ENCODE data around the gene KRT83.

KRT83 gene

GRCh38 chr12:52343550-52343949 is 22.4 kb upstream of the KRT83 start:
- WGBS, 2 experiments (ENCODE audit: insufficient coverage in 2 of 2): 80 to 100% methylated on average over 1 of the region's 2 CpGs
- Histone ChIP-seq H3K27ac (ENCODE audit: low read depth, low read length, severe bottlenecking) (no peak overlapping the region), H3K4me1 (ENCODE audit: control insufficient read depth, insufficient read depth, low read length, poor library complexity, severe bottlenecking) (peaks cover 5% of the 10 kb centered on the region), H3K9me3 (ENCODE audit: control insufficient read depth, low read length) (peaks cover 10% of the 10 kb centered on the region), H3K36me3 (ENCODE audit: control insufficient read depth, insufficient read depth, low read length) (no peaks in the 10 kb centered on the region), H3K4me3 (ENCODE audit: extremely low read depth, insufficient read depth, low read length, poor library complexity, severe bottlenecking) (no peak overlapping the region)

DNA sequence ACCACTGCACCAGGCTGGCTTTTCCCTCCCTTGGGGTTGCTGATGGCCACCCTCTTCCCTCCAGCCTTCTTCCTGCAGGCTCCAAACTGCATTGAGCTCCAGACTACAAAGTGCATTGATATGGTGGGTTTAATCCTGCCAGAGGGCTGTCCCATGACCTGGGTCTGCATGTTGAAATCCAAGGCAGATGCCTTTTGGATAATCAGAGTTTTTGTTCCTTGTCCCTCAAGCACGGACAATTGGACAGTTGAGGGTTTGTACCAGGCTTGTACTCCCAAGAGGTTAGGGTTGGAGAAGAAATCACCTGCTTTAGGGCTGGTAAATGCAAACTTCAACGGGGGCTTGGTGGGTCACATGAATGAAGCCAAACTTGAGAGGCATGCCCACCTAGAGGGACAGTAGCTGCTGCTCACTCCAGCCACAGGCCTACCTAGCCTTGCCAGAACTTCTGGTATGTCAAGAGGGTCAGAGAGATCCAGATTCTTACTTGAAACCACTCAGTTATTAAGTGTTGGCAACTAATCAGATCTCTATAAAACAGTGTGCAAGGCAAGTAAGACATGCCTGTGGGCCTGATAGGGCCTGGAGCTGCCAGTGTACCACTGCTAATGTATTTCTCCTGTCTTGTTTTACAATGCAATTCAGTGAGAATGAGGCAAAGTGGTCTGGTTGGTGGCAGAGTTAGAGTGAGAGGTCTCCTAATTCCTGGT is 21.7 kb upstream of the KRT83 start:
- Histone ChIP-seq H3K9me3 (ENCODE audit: control insufficient read depth, low read length) (peaks cover 10% of the 10 kb centered on the region), H3K4me1 (ENCODE audit: control insufficient read depth, insufficient read depth, low read length, poor library complexity, severe bottlenecking) (peaks cover 5% of the 10 kb centered on the region), H3K36me3 (ENCODE audit: control insufficient read depth, insufficient read depth, low read length) (no peaks in the 10 kb centered on the region), H3K27ac (ENCODE audit: low read depth, low read length, severe bottlenecking) (no peak overlapping the region), H3K4me3 (ENCODE audit: extremely low read depth, insufficient read depth, low read length, poor library complexity, severe bottlenecking) (no peak overlapping the region)
- WGBS, 2 experiments (ENCODE audit: insufficient coverage in 2 of 2): 79 to 92% methylated on average over 2 of the region's 2 CpGs

GRCh38 chr12:52341066-52341580 is 19.9 kb upstream of the KRT83 start:
- H3K27ac ChIP-seq (ENCODE audit: low read depth, low read length, severe bottlenecking): no peak overlapping the region
- WGBS, 2 experiments (ENCODE audit: insufficient coverage in 2 of 2): 88 to 93% methylated on average over 8 to 12 of the region's 14 CpGs
- H3K4me3 ChIP-seq (ENCODE audit: extremely low read depth, insufficient read depth, low read length, poor library complexity, severe bottlenecking): no peak overlapping the region
- peaks cover 5% of the 10 kb centered on the region for H3K4me1 ChIP-seq (ENCODE audit: control insufficient read depth, insufficient read depth, low read length, poor library complexity, severe bottlenecking)
- no peaks in the 10 kb centered on the region for H3K36me3 ChIP-seq (ENCODE audit: control insufficient read depth, insufficient read depth, low read length)
- H3K9me3 ChIP-seq (ENCODE audit: control insufficient read depth, low read length): peaks cover 10% of the 10 kb centered on the region

GRCh38 chr12:52338241-52338960 is 17.2 kb upstream of the KRT83 start:
- no peak overlapping the region for H3K27ac ChIP-seq (ENCODE audit: low read depth, low read length, severe bottlenecking)
- H3K4me1 ChIP-seq (ENCODE audit: control insufficient read depth, insufficient read depth, low read length, poor library complexity, severe bottlenecking): no peaks in the 10 kb centered on the region
- WGBS, 2 experiments (ENCODE audit: insufficient coverage in 2 of 2): 85 to 91% methylated on average over 10 of the region's 10 CpGs
- no peaks in the 10 kb centered on the region for H3K36me3 ChIP-seq (ENCODE audit: control insufficient read depth, insufficient read depth, low read length)
- no peak overlapping the region for H3K4me3 ChIP-seq (ENCODE audit: extremely low read depth, insufficient read depth, low read length, poor library complexity, severe bottlenecking)
- H3K9me3 ChIP-seq (ENCODE audit: control insufficient read depth, low read length): peaks cover 4% of the 10 kb centered on the region

- Histone ChIP-seq H3K36me3 (ENCODE audit: control insufficient read depth, insufficient read depth, low read length) (no peaks in the 10 kb centered on the region), H3K4me3 (ENCODE audit: extremely low read depth, insufficient read depth, low read length, poor library complexity, severe bottlenecking) (no peak overlapping the region), H3K27ac (ENCODE audit: low read depth, low read length, severe bottlenecking) (no peak overlapping the region), H3K9me3 (ENCODE audit: control insufficient read depth, low read length) (no peaks in the 10 kb centered on the region), H3K4me1 (ENCODE audit: control insufficient read depth, insufficient read depth, low read length, poor library complexity, severe bottlenecking) (no peaks in the 10 kb centered on the region)
- no CpG with 5 or more reads among the region's 1 CpG for WGBS, 2 experiments (ENCODE audit: insufficient coverage in 2 of 2)
Measured at GRCh38 chr12:52337054-52337453, 15.9 kb upstream of the KRT83 start.

DNA sequence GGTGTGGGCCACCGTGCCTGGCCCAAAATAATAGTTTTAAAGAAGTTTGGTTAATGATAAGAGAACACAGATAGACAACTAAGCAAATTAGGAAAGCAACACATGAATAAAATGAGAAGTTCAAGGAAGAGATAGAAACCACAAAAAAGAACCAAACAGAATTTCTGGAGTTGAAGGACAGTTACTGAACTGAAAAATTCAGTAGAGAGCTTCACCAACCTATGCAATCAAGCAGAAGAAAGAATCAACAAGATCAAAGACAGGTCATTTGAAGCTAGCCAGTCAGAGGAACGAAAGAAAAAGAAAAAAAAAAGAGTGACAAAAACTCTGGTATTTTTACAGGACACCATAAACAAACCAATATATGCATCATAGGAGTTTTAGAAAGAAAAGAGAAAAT is 15.4 kb upstream of the KRT83 start:
- no CpG with 5 or more reads among the region's 2 CpGs for WGBS, 2 experiments (ENCODE audit: insufficient coverage in 2 of 2)
- H3K27ac ChIP-seq (ENCODE audit: low read depth, low read length, severe bottlenecking): no peak overlapping the region
- H3K4me1 ChIP-seq (ENCODE audit: control insufficient read depth, insufficient read depth, low read length, poor library complexity, severe bottlenecking): no peaks in the 10 kb centered on the region

GRCh38 chr12:52335598-52336262 is 14.5 kb upstream of the KRT83 start:
- no peak overlapping the region for H3K27ac ChIP-seq (ENCODE audit: low read depth, low read length, severe bottlenecking)
- no peaks in the 10 kb centered on the region for H3K9me3 ChIP-seq (ENCODE audit: control insufficient read depth, low read length)
- H3K36me3 ChIP-seq (ENCODE audit: control insufficient read depth, insufficient read depth, low read length): no peaks in the 10 kb centered on the region
- no peaks in the 10 kb centered on the region for H3K4me1 ChIP-seq (ENCODE audit: control insufficient read depth, insufficient read depth, low read length, poor library complexity, severe bottlenecking)
- WGBS, 2 experiments (ENCODE audit: insufficient coverage in 2 of 2): 97 to 100% methylated on average over 2 to 3 of the region's 4 CpGs
- no peak overlapping the region for H3K4me3 ChIP-seq (ENCODE audit: extremely low read depth, insufficient read depth, low read length, poor library complexity, severe bottlenecking)

More for the DNA sequence above, 15.4 kb upstream of the KRT83 start:
- H3K9me3 ChIP-seq (ENCODE audit: control insufficient read depth, low read length): no peaks in the 10 kb centered on the region
- no peaks in the 10 kb centered on the region for H3K36me3 ChIP-seq (ENCODE audit: control insufficient read depth, insufficient read depth, low read length)
- H3K4me3 ChIP-seq (ENCODE audit: extremely low read depth, insufficient read depth, low read length, poor library complexity, severe bottlenecking): no peak overlapping the region

GRCh38 chr12:52334185-52334584 is 13.0 kb upstream of the KRT83 start:
- Histone ChIP-seq H3K27ac (ENCODE audit: low read depth, low read length, severe bottlenecking) (no peak overlapping the region), H3K36me3 (ENCODE audit: control insufficient read depth, insufficient read depth, low read length) (no peaks in the 10 kb centered on the region), H3K9me3 (ENCODE audit: control insufficient read depth, low read length) (no peaks in the 10 kb centered on the region), H3K4me3 (ENCODE audit: extremely low read depth, insufficient read depth, low read length, poor library complexity, severe bottlenecking) (no peak overlapping the region), H3K4me1 (ENCODE audit: control insufficient read depth, insufficient read depth, low read length, poor library complexity, severe bottlenecking) (no peaks in the 10 kb centered on the region)
- 100% methylated on average over 1 of the region's 3 CpGs; no CpG with 5 or more reads in 1 of the 2 experiments for WGBS, 2 experiments (ENCODE audit: insufficient coverage in 2 of 2)

DNA sequence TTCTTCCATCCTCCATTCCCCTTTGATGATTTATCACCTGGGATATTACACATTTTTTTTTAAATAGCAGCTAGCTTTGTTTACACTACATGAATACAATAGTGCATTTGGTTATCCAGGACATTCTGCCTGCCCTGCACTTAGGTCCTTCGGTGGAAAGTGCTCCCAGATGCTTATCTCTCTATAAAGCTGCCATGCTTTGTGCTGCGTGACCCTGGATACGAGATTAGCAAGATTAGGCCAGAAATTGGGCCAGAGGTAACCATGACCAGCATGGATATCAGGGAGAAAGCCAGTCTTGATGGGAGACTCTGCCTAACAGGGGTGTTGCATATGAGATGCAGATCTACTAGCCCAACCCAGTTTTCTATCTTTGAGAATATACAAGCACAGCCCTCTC is 12.1 kb upstream of the KRT83 start:
- H3K4me3 ChIP-seq (ENCODE audit: extremely low read depth, insufficient read depth, low read length, poor library complexity, severe bottlenecking): no peak overlapping the region
- H3K4me1 ChIP-seq (ENCODE audit: control insufficient read depth, insufficient read depth, low read length, poor library complexity, severe bottlenecking): no peaks in the 10 kb centered on the region
- H3K9me3 ChIP-seq (ENCODE audit: control insufficient read depth, low read length): no peaks in the 10 kb centered on the region
- no peak overlapping the region for H3K27ac ChIP-seq (ENCODE audit: low read depth, low read length, severe bottlenecking)
- WGBS, 2 experiments (ENCODE audit: insufficient coverage in 2 of 2): 82 to 94% methylated on average over 2 to 3 of the region's 3 CpGs
- no peaks in the 10 kb centered on the region for H3K36me3 ChIP-seq (ENCODE audit: control insufficient read depth, insufficient read depth, low read length)

DNA sequence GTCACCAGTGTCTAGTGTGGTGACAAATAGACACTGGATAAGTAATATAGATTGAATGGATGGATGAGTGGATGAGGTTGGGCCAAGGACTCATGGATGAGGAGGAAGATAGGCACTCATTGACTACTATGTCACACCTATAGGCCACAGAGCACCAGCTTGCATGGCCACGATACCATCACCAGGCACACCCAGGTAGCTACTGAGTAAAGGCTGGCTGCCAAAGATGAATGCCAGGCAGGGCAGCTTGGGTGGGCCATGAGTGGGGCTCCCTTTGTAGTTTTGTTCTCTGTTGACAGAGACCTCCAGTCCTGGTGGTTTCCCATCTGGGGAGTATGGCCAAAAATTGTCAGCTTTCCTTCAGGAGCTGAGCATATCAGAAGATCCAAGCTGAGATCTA is 11.2 kb upstream of the KRT83 start:
- no peaks in the 10 kb centered on the region for H3K9me3 ChIP-seq (ENCODE audit: control insufficient read depth, low read length)
- no peak overlapping the region for H3K27ac ChIP-seq (ENCODE audit: low read depth, low read length, severe bottlenecking)
- H3K4me3 ChIP-seq (ENCODE audit: extremely low read depth, insufficient read depth, low read length, poor library complexity, severe bottlenecking): no peak overlapping the region
- no peaks in the 10 kb centered on the region for H3K4me1 ChIP-seq (ENCODE audit: control insufficient read depth, insufficient read depth, low read length, poor library complexity, severe bottlenecking)
- WGBS, 2 experiments (ENCODE audit: insufficient coverage in 2 of 2): 100% methylated on average over 1 of the region's 1 CpG; no CpG with 5 or more reads in 1 of the 2 experiments
- no peaks in the 10 kb centered on the region for H3K36me3 ChIP-seq (ENCODE audit: control insufficient read depth, insufficient read depth, low read length)
